WTC11 (cell line): ENCODE measurements around the gene GRIN2A. TPM values are rescaled to one million over a fixed set of nuclear protein-coding genes. Genes with fewer than 3 reads are reported as not detected.

ENCODE experiments used
- ATAC-seq: fragments of 200-7000 bp; cut with Tn5 transposase; 2 replicates; pipeline ENCODE4 v1.10.0; 2021; ENCODE audit warnings: mild to moderate bottlenecking, moderate library complexity
- CTCF ChIA-PET: fragments of 300-600 bp; sonication (Branson Sonifier 250); formaldehyde crosslinking; loops from one replicate; lab custom pipeline; 2021; ENCODE audit warnings: antibody characterized with exemption; lab: Charles Lee
- POLR2A ChIA-PET: fragments of 350-600 bp; sonication (Branson Sonifier 250); formaldehyde crosslinking; loops from one replicate; lab custom pipeline; 2021; ENCODE audit warnings: antibody characterized with exemption; lab: Charles Lee
- DNase-seq: peaks from one replicate; pipeline ENCODE4 v3.0.0; 2021; ENCODE audit warnings: low spot score
- H3K27ac Mint-ChIP-seq: 2 replicates; pipeline ENCODE4 v1.8.0; 2021; ENCODE audit warnings: mixed read lengths
- H3K27me3 Mint-ChIP-seq: 2 replicates; pipeline ENCODE4 v1.8.0; 2021; ENCODE audit warnings: low read depth, mild to moderate bottlenecking, moderate library complexity, mixed read lengths
- H3K36me3 Mint-ChIP-seq: 2 replicates; pipeline ENCODE4 v1.8.0; 2021; ENCODE audit warnings: mixed read lengths
- H3K4me1 Mint-ChIP-seq: 2 replicates; pipeline ENCODE4 v1.8.0; 2022; ENCODE audit warnings: mixed read lengths
- H3K4me3 Mint-ChIP-seq: 2 replicates; pipeline ENCODE4 v1.8.0; 2021; ENCODE audit warnings: mild to moderate bottlenecking, moderate library complexity, mixed read lengths
- H3K9me3 Mint-ChIP-seq: 2 replicates; pipeline ENCODE4 v1.8.0; 2021; ENCODE audit warnings: mixed read lengths
- CREB1 ChIP-seq: sonication (generic); formaldehyde crosslinking; IDR thresholded peaks from 2 replicates; pipeline ENCODE4 v1.8.0; 2023; ENCODE audit warnings: mild to moderate bottlenecking, missing genetic modification reagents
- CTCF ChIP-seq: fragments of 200-600 bp; IDR thresholded peaks from 2 replicates; pipeline ENCODE4 v1.8.0; 2022; ENCODE audit warnings: antibody characterized with exemption
- ESRRA ChIP-seq: sonication (generic); formaldehyde crosslinking; IDR thresholded peaks from 2 replicates; pipeline ENCODE4 v1.8.1; 2022; ENCODE audit warnings: mild to moderate bottlenecking, missing genetic modification reagents, borderline replicate concordance
- GTF2I ChIP-seq: fragments of 250-450 bp; sonication (Bioruptor Pico); conservative IDR thresholded peaks from 2 replicates; pipeline ENCODE4 v1.4.0; 2021; ENCODE audit warnings: mild to moderate bottlenecking
- KAT7 ChIP-seq: sonication (generic); formaldehyde crosslinking; IDR thresholded peaks from 2 replicates; pipeline ENCODE4 v1.8.1; 2023; ENCODE audit warnings: missing genetic modification reagents, mild to moderate bottlenecking, borderline replicate concordance
- NFE2L1 ChIP-seq: sonication (generic); formaldehyde crosslinking; IDR thresholded peaks from 2 replicates; pipeline ENCODE4 v1.8.1; 2023; ENCODE audit warnings: missing genetic modification reagents
- NR1H2 ChIP-seq: sonication (generic); formaldehyde crosslinking; IDR thresholded peaks from 2 replicates; pipeline ENCODE4 v1.9.0; 2021; ENCODE audit warnings: mild to moderate bottlenecking, moderate library complexity, missing genetic modification reagents
- NR2C2 ChIP-seq: sonication (generic); formaldehyde crosslinking; IDR thresholded peaks from 2 replicates; pipeline ENCODE4 v1.8.0; 2022; ENCODE audit warnings: mild to moderate bottlenecking, missing genetic modification reagents
- RELA ChIP-seq: sonication (generic); formaldehyde crosslinking; IDR thresholded peaks from 2 replicates; pipeline ENCODE4 v1.8.1; 2022; ENCODE audit warnings: missing genetic modification reagents, mild to moderate bottlenecking, borderline replicate concordance
- TEAD1 ChIP-seq: sonication (generic); formaldehyde crosslinking; IDR thresholded peaks from 2 replicates; pipeline ENCODE4 v1.8.0; 2022; ENCODE audit warnings: mild to moderate bottlenecking, missing genetic modification reagents
- TP53 ChIP-seq: sonication (generic); formaldehyde crosslinking; IDR thresholded peaks from 2 replicates; pipeline ENCODE4 v1.8.1; 2023; ENCODE audit warnings: mild to moderate bottlenecking, missing genetic modification reagents
- ZMAT4 ChIP-seq: fragments of 250-450 bp; sonication (Bioruptor Pico); IDR thresholded peaks from 2 replicates; pipeline ENCODE4 v1.9.0; 2021; ENCODE audit warnings: mild to moderate bottlenecking
- ZNF138 ChIP-seq: sonication (generic); formaldehyde crosslinking; conservative IDR thresholded peaks from 2 replicates; pipeline ENCODE4 v1.8.1; 2022; ENCODE audit warnings: mild to moderate bottlenecking, moderate library complexity, missing genetic modification reagents
- ZNF219 ChIP-seq: sonication (generic); formaldehyde crosslinking; IDR thresholded peaks from 2 replicates; pipeline ENCODE4 v1.8.0; 2023; ENCODE audit warnings: missing genetic modification reagents, mild to moderate bottlenecking, borderline replicate concordance
- ZNF317 ChIP-seq: sonication (generic); formaldehyde crosslinking; IDR thresholded peaks from 2 replicates; pipeline ENCODE4 v1.8.1; 2023; ENCODE audit warnings: low read depth, mild to moderate bottlenecking, moderate library complexity, missing genetic modification reagents, borderline replicate concordance
- total RNA-seq: library from RNA; stranded (reverse); gene quantifications from 3 replicates; pipeline ENCODE4 v1.2.3, GENCODE V29; 2021
- TF ChIP-seq, protein P1 (sequence below): sonication (generic); formaldehyde crosslinking; IDR thresholded peaks from 2 replicates; pipeline ENCODE4 v1.8.1; 2022; ENCODE audit warnings: low read depth, missing genetic modification reagents, borderline replicate concordance
- TF ChIP-seq, protein P2 (sequence below): sonication (generic); formaldehyde crosslinking; IDR thresholded peaks from 2 replicates; pipeline ENCODE4 v1.8.1; 2023; ENCODE audit warnings: mild to moderate bottlenecking, missing genetic modification reagents, moderate library complexity
- TF ChIP-seq, protein P3 (sequence below): sonication (generic); formaldehyde crosslinking; IDR thresholded peaks from 2 replicates; pipeline ENCODE4 v1.8.0; 2022; ENCODE audit warnings: mild to moderate bottlenecking, missing genetic modification reagents
- TF ChIP-seq, protein P4 (sequence below): fragments of 250-450 bp; sonication (Bioruptor Pico); conservative IDR thresholded peaks from 2 replicates; pipeline ENCODE4 v1.9.0; 2021; ENCODE audit warnings: mild to moderate bottlenecking

The GRIN2A gene
- total RNA-seq, 1 experiment from 2014 or later = 3.5 TPM

- Mint-ChIP-seq H3K36me3 (peaks cover 3% of the 10 kb centered on the region; the same call in 1 of the 2 replicates), H3K27ac (no peak overlapping the region), H3K9me3 (peaks cover 6% of the 10 kb centered on the region), H3K4me3 (no peak overlapping the region), H3K4me1 (peaks cover 12% of the 10 kb centered on the region), H3K27me3 (no peaks in the 10 kb centered on the region)
- ChIA-PET CTCF (interaction anchor here (0.7 to 1.8 kb wide), 2 partner anchors 9 to 46 kb away, joined by 3 to 6 read pairs; no protein-coding TSS in a partner anchor), POLR2A (no interaction called here)
- TF ChIP-seq TEAD1 (CRISPR knock-in tag) (no peak), ZNF317 (no peak), TP53 (CRISPR knock-in tag) (no peak), ZNF219 (no peak)
- TF ChIP-seq, protein P1, sequence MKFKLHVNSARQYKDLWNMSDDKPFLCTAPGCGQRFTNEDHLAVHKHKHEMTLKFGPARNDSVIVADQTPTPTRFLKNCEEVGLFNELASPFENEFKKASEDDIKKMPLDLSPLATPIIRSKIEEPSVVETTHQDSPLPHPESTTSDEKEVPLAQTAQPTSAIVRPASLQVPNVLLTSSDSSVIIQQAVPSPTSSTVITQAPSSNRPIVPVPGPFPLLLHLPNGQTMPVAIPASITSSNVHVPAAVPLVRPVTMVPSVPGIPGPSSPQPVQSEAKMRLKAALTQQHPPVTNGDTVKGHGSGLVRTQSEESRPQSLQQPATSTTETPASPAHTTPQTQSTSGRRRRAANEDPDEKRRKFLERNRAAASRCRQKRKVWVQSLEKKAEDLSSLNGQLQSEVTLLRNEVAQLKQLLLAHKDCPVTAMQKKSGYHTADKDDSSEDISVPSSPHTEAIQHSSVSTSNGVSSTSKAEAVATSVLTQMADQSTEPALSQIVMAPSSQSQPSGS (CRISPR knock-in tag) = no peak
- no peak for ATAC-seq
- DNase-seq = no peak
Measured at GRCh38 chr16:10171221-10171620, 11.0 kb downstream of the GRIN2A start.

DNA sequence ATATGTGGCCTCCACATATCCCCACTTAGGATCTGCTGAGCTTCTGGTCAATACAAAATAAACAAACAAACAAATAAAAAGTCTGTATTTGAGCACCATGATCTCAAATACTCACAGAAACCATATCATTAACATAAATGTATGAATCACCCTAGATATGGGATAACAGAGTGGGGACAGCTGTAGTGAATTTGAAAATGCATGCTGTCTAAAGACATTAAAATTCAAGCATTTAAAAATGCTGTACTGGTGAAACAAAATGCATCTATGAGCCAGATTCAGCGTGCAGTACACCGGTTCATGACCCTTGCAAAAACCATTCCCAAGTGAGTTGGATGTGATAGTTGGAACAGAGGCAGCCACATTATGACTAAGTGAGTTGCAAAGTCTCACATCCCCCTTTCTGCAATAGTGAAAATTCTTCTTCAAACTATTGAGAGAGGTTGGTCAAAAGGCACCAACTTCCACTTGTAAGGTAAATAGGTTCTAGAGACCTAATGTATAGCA is 12.3 kb downstream of the GRIN2A start:
- ChIA-PET POLR2A (no interaction called here), CTCF (interaction anchor here (1.8 kb wide), 1 partner anchor 11 kb away, joined by 6 read pairs; no protein-coding TSS in a partner anchor)
- peaks cover 5% of the 10 kb centered on the region for H3K9me3 Mint-ChIP-seq
- ATAC-seq (no peak), DNase-seq (no peak)
- no peak overlapping the region for H3K4me3 Mint-ChIP-seq
- no peaks in the 10 kb centered on the region for H3K27me3 Mint-ChIP-seq
- H3K4me1 Mint-ChIP-seq = peaks cover 12% of the 10 kb centered on the region
- no peak overlapping the region for H3K27ac Mint-ChIP-seq
- TF ChIP-seq ZMAT4 (CRISPR knock-in tag) (no peak), ESRRA (no peak), NR1H2 (no peak), CREB1 (no peak), GTF2I (CRISPR knock-in tag) (no peak), TEAD1 (CRISPR knock-in tag) (no peak)
- TF ChIP-seq, protein P2, sequence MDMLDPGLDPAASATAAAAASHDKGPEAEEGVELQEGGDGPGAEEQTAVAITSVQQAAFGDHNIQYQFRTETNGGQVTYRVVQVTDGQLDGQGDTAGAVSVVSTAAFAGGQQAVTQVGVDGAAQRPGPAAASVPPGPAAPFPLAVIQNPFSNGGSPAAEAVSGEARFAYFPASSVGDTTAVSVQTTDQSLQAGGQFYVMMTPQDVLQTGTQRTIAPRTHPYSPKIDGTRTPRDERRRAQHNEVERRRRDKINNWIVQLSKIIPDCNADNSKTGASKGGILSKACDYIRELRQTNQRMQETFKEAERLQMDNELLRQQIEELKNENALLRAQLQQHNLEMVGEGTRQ (CRISPR knock-in tag) = no peak
- no peaks in the 10 kb centered on the region for H3K36me3 Mint-ChIP-seq

- Mint-ChIP-seq H3K4me1 (peaks cover 12% of the 10 kb centered on the region), H3K27me3 (no peaks in the 10 kb centered on the region), H3K4me3 (no peak overlapping the region), H3K9me3 (peaks cover 5% of the 10 kb centered on the region), H3K36me3 (no peaks in the 10 kb centered on the region), H3K27ac (no peak overlapping the region)
- ChIA-PET CTCF (interaction anchor here (1.0 kb wide), 1 partner anchor 12 kb away, joined by 3 read pairs; no protein-coding TSS in a partner anchor), POLR2A (no interaction called here)
- DNase-seq (no peak), ATAC-seq (no peak)
- TF ChIP-seq NR2C2 (CRISPR knock-in tag) = no peak
- TF ChIP-seq ZNF138 (CRISPR knock-in tag) = no peak
- TF ChIP-seq, protein P3, sequence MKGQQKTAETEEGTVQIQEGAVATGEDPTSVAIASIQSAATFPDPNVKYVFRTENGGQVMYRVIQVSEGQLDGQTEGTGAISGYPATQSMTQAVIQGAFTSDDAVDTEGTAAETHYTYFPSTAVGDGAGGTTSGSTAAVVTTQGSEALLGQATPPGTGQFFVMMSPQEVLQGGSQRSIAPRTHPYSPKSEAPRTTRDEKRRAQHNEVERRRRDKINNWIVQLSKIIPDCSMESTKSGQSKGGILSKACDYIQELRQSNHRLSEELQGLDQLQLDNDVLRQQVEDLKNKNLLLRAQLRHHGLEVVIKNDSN = no peak
- TF ChIP-seq, protein P4, sequence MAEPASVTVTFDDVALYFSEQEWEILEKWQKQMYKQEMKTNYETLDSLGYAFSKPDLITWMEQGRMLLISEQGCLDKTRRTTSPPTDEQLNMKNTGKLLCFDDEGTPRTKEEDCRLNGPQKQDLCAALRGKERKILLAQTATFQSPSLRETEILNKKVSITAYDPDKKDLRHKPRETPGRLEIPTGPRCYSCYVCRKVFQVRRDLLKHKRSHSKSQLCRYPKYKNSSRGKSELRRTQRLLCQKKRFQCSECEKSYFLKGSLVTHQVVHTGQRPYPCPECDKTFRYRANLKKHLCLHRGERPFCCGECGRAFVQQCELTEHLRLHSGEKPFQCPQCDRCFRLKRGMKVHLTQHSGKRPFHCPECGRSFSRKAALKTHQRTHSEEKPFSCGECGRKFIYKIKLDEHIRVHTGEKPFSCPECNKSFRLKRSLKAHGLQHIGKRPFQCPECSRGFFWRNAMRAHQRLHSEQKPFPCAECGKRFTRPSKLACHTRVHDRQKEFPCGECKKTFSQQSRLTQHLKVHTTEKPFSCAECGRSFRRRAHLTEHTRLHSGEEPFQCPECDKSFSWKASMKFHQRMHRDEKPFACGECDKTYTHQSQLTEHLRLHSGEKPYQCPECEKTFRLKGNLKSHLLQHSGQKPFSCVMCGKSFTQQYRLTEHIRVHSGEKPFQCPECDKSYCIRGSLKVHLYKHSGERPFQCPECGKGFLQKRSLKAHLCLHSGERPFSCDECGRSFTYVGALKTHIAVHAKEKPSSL (CRISPR knock-in tag) = no peak
- no peak for TF ChIP-seq NFE2L1 (CRISPR knock-in tag)
- TF ChIP-seq RELA (CRISPR knock-in tag) = no peak
- TF ChIP-seq, protein P1 (CRISPR knock-in tag) = no peak
- no peak for TF ChIP-seq KAT7
- no peak for TF ChIP-seq CTCF
Measured at GRCh38 chr16:10169031-10169430, 13.2 kb downstream of the GRIN2A start.
